Mucosa of descending colon (tissue), 3 donors: ENCODE data around the gene NUDT8. TPM values are rescaled to one million over a fixed set of nuclear protein-coding genes. Genes with fewer than 3 reads are reported as not detected.
"Not testable (repeated sequence)": the region's sequence is repeated elsewhere in the genome, so short reads cannot be mapped to it uniquely, and the experiment has no call there.

ENCODE experiments used
- ATAC-seq: fragments of 200-7000 bp; cut with Tn5 transposase; one replicate; pipeline ENCODE4 v1.9.1; 2020; ENCODE audit warnings: mild to moderate bottlenecking, moderate library complexity
- DNase-seq, 3 donors: peaks; one replicate each; pipeline ENCODE4 v3.0.0-alpha.2; 2020
- H3K36me3 ChIP-seq: fragments of 200-600 bp; one replicate; pipeline ENCODE4 v1.8.0; 2021; ENCODE audit warnings: low read depth, mild to moderate bottlenecking
- H3K4me1 ChIP-seq: fragments of 200-600 bp; one replicate; pipeline ENCODE4 v1.8.0; 2021; ENCODE audit warnings: low read depth, mild to moderate bottlenecking
- H3K4me3 ChIP-seq: fragments of 200-600 bp; one replicate; pipeline ENCODE4 v1.8.0; 2021; ENCODE audit warnings: mild to moderate bottlenecking
- H3K9me3 ChIP-seq: fragments of 200-600 bp; one replicate; pipeline ENCODE4 v1.8.0; 2021; ENCODE audit warnings: mild to moderate bottlenecking
- intact Hi-C, 2 donors: fragments of 100-400 bp; cut with DNase I in 1 of 2; cut with micrococcal nuclease in 1 of 2; formaldehyde crosslinking; loops; one replicate each; pipeline versions ENCODE4 v1.11.0 to v1.11.1; 2022; cut with DNase I, micrococcal nuclease
- total RNA-seq, 3 donors: library from RNA; stranded (reverse); fragmentation: NEBNext Ultra II Directional in 2 of 3; extraction: Animal tissue kit (Norgen Biotek cat#: 25700) in 2 of 3; gene quantifications; one replicate each; pipeline versions ENCODE4 v1.2.1 to v1.2.4, GENCODE V29; 2021 to 2023
- TF ChIP-seq, protein P1 (sequence below): fragments of 200-600 bp; IDR thresholded peaks from one replicate; pipeline ENCODE4 v1.8.0; 2022; ENCODE audit warnings: antibody characterized with exemption, mild to moderate bottlenecking
- donor health status: DM: no; HTN: no; CAD: no; lungs with moderate emphysema.
- donor health status: DM: no; HTN: no; CAD: no.
- donor health status: DM: no; HTN: yes; CAD: no.

Gene NUDT8
- total RNA-seq, 3 donors from 2014 or later: 17.3 to 34.6 (median 23.1) TPM

- Histone ChIP-seq H3K36me3 (no peaks in the 10 kb centered on the region), H3K9me3 (no peaks in the 10 kb centered on the region), H3K4me3 (no peak overlapping the region), H3K4me1 (no peaks in the 10 kb centered on the region)
- TF ChIP-seq, protein P1, sequence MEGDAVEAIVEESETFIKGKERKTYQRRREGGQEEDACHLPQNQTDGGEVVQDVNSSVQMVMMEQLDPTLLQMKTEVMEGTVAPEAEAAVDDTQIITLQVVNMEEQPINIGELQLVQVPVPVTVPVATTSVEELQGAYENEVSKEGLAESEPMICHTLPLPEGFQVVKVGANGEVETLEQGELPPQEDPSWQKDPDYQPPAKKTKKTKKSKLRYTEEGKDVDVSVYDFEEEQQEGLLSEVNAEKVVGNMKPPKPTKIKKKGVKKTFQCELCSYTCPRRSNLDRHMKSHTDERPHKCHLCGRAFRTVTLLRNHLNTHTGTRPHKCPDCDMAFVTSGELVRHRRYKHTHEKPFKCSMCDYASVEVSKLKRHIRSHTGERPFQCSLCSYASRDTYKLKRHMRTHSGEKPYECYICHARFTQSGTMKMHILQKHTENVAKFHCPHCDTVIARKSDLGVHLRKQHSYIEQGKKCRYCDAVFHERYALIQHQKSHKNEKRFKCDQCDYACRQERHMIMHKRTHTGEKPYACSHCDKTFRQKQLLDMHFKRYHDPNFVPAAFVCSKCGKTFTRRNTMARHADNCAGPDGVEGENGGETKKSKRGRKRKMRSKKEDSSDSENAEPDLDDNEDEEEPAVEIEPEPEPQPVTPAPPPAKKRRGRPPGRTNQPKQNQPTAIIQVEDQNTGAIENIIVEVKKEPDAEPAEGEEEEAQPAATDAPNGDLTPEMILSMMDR: no peak
- ATAC-seq (no peak), DNase-seq (no peak)
- intact Hi-C loops: no loop called here
These were observed 28.6 kb downstream of the NUDT8 start for GRCh38 chr11:67601098-67601497.

DNA sequence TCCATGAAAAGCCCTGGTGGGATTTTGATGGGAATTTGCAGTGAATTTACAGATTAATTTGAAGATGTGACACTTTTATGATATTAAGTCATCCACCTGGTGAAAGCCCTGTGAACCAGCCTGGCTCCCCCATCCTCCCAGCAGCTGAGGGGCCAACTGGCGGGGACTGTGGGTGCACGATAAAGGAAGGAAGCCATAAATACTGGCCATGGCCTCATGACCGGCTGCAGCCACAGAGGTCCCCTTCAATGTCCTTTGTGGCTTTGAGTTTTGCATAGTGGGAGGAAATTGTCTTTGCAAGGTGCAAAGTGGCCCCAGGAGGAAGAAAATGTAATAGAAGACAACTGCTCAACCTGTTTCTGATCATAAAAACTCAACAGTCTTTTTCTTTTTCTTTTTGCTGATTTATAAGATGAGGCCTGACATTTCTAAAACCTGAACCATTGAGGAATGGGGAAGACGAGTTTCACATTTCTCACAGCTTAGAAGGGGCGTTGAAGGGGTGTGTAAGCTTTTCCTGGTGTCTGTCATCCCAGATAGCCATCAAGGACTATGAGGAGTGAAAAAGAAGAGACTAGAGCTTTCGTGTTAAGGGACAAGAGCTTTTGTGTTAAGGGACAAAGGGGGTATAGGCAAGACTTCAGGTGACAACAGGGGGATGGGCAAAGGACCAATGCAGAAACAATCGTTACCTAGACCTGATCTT lies 29.3 kb downstream of the NUDT8 start:
- Histone ChIP-seq H3K9me3 (no peaks in the 10 kb centered on the region), H3K4me3 (no peak overlapping the region), H3K36me3 (no peaks in the 10 kb centered on the region), H3K4me1 (no peaks in the 10 kb centered on the region)
- ATAC-seq (peak; percentile 63), DNase-seq (peak in 1 of 3 donors; percentile 29)
- TF ChIP-seq, protein P1: no peak
- intact Hi-C loops: no loop called here

GRCh38 chr11:67599149-67599548 lies 30.6 kb downstream of the NUDT8 start:
- DNase-seq: no peak
- no peaks in the 10 kb centered on the region for H3K36me3 ChIP-seq
- TF ChIP-seq, protein P1: no peak
- no peaks in the 10 kb centered on the region for H3K4me1 ChIP-seq
- H3K9me3 ChIP-seq: no peaks in the 10 kb centered on the region
- H3K4me3 ChIP-seq: no peak overlapping the region
- ATAC-seq: no peak
- intact Hi-C loops: no loop called here

DNA sequence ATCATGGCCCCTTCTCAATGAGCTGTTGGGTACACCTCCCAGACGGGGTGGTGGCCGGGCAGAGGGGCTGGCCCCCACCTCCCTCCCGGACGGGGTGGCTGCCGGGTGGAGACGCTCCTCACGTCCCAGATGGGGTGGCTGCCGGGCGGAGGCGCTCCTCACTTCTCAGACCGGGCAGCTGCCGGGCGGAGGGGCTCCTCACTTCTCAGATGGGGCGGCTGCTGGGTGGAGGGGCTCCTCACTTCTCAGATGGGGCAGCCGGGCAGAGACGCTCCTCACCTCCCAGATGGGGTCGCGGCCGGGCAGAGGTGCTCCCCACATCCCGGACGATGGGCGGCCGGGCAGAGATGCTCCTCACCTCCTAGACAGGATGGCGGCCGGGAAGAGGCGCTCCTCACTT lies 31.8 kb downstream of the NUDT8 start:
- ATAC-seq, DNase-seq, H3K9me3 ChIP-seq, intact Hi-C loops, H3K4me1 ChIP-seq, H3K36me3 ChIP-seq, H3K4me3 ChIP-seq: not testable (repeated sequence)

- ATAC-seq, DNase-seq, H3K4me1 ChIP-seq, H3K9me3 ChIP-seq, intact Hi-C loops, H3K4me3 ChIP-seq, H3K36me3 ChIP-seq: not testable (repeated sequence)
These were observed 32.3 kb downstream of the NUDT8 start for GRCh38 chr11:67597458-67597857.

- DNase-seq (no peak), ATAC-seq (no peak)
- intact Hi-C loops: no loop called here
- H3K4me1 ChIP-seq: no peaks in the 10 kb centered on the region
- H3K36me3 ChIP-seq: no peaks in the 10 kb centered on the region
- H3K4me3 ChIP-seq: no peak overlapping the region
- no peaks in the 10 kb centered on the region for H3K9me3 ChIP-seq
- TF ChIP-seq, protein P1: no peak
These were observed 32.9 kb downstream of the NUDT8 start for GRCh38 chr11:67596753-67597300.
